NT2/D1 (cell line): Measurements from ENCODE around the gene TBC1D3D.
"Not testable (repeated sequence)": the region's sequence is repeated elsewhere in the genome, so short reads cannot be mapped to it uniquely, and the experiment has no call there.

ENCODE experiments used
- DNase-seq: peaks from one replicate; pipeline ENCODE4 v3.0.0-alpha.2; 2011; ENCODE audit warnings: low read depth, low spot score
- H3K27me3 ChIP-seq: 2 replicates; pipeline ENCODE4 v1.6.0; 2011; ENCODE audit warnings: mild to moderate bottlenecking; ENCODE audit not compliant: insufficient read length, insufficient read depth
- H3K36me3 ChIP-seq: 2 replicates; pipeline ENCODE4 v1.6.1; 2011; ENCODE audit warnings: mild to moderate bottlenecking, low read length, mixed read lengths; ENCODE audit not compliant: insufficient read depth, insufficient read length
- H3K4me1 ChIP-seq: 2 replicates; pipeline ENCODE4 v1.5.1; 2011; ENCODE audit not compliant: insufficient read depth, insufficient read length
- H3K4me3 ChIP-seq: 2 replicates; pipeline ENCODE4 v1.5.1; 2011; ENCODE audit warnings: low read depth; ENCODE audit not compliant: insufficient read length
- H3K9ac ChIP-seq: 2 replicates; pipeline ENCODE4 v1.6.0; 2011; ENCODE audit warnings: low read depth; ENCODE audit not compliant: insufficient read length
- H3K9me3 ChIP-seq: 2 replicates; pipeline ENCODE4 v1.5.1; 2011; ENCODE audit warnings: mild to moderate bottlenecking, low read length; ENCODE audit not compliant: insufficient read depth

TBC1D3D gene

DNA sequence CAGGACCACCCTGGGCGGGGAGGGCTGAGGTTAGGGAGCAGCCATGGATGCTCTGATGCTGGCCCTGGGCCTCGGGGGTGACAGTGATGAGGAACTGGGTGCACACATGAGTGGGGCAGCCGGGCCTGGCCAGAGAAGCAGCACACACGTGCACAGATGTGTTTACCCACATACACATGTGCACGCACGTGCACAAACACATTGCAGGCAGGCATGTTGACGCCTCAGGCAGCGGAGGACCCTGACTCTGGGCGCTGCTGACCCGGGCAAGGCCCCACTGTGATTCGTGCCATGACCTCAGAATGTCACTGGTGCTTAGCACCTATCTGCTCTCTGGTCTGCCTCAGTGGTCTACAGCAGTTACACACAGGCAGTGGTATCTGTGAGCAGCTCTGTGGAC is at the start of gene TBC1D3D:
Gene TBC1D3D, plus strand, starts transcription at position 301 of the 400 bp plus-strand sequence. CDS start 1,585 bp downstream, outside the sequence.
- H3K36me3 ChIP-seq, H3K4me3 ChIP-seq, H3K4me1 ChIP-seq: not testable (repeated sequence)

DNA sequence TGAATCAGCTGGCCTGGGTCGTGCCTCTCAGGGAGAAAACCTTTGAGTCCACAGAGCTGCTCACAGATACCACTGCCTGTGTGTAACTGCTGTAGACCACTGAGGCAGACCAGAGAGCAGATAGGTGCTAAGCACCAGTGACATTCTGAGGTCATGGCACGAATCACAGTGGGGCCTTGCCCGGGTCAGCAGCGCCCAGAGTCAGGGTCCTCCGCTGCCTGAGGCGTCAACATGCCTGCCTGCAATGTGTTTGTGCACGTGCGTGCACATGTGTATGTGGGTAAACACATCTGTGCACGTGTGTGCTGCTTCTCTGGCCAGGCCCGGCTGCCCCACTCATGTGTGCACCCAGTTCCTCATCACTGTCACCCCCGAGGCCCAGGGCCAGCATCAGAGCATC is 14.8 kb upstream of the TBC1D3D start, which contains the start of gene TBC1D3L:
Gene TBC1D3L, minus strand, starts transcription at position 101 of the 400 bp plus-strand sequence. CDS start 1,540 bp downstream, outside the sequence.
- not testable (repeated sequence) for H3K4me3 ChIP-seq, DNase-seq, H3K4me1 ChIP-seq, H3K36me3 ChIP-seq, H3K27me3 ChIP-seq, H3K9me3 ChIP-seq, H3K9ac ChIP-seq

More for the DNA sequence above, at the start of gene TBC1D3D:
- H3K9ac ChIP-seq, H3K9me3 ChIP-seq, H3K27me3 ChIP-seq, DNase-seq: not testable (repeated sequence)
